ENCODE data around the gene SPDYE18. TPM values are rescaled to one million over a fixed set of nuclear protein-coding genes. Genes with fewer than 3 reads are reported as not detected.
"Not testable (repeated sequence)": the region's sequence is repeated elsewhere in the genome, so short reads cannot be mapped to it uniquely, and the experiment has no call there.

Gene SPDYE18
- total and polyA plus RNA-seq, 10 of the 15 experiments (the other 5 are each of a cell fraction or from before 2014, with no cell fraction given): 0.23 to 0.74 (median 0.29) TPM; not detected in 3

GRCh38 chr7:77079112-77079511 lies 16.8 kb upstream of the SPDYE18 start:
- CTCF ChIA-PET; H3K27me3 ChIP-seq (replicated peaks in 1 of 2; ENCODE audit: control insufficient read depth in 2 of 2, insufficient read depth in 2 of 2, low read length in 1 of 2); H3K9ac ChIP-seq (ENCODE audit: control insufficient read depth, insufficient read depth, low read length); intact Hi-C loops (cut with micrococcal nuclease; ENCODE audit: unreplicated experiment); POLR2A ChIA-PET; H2AFZ ChIP-seq (ENCODE audit: control insufficient read depth, low read depth, low read length); FAIRE-seq; H3K9me3 ChIP-seq (replicated peaks; ENCODE audit: control insufficient read depth, insufficient read depth, low read length); BruUV-seq (replicated peaks); H3K27ac ChIP-seq (ENCODE audit: control insufficient read depth, insufficient read depth); DNase-seq (ENCODE audit: low read depth, low spot score); H3K4me1 ChIP-seq (ENCODE audit: control insufficient read depth, insufficient read depth, low read length); H4K20me1 ChIP-seq (ENCODE audit: control insufficient read depth, insufficient read depth); ATAC-seq; H3K36me3 ChIP-seq (ENCODE audit: control insufficient read depth in 2 of 2, insufficient read depth in 2 of 2, low read length in 1 of 2); H3K4me3 ChIP-seq; RAD21 ChIA-PET (ENCODE audit: unreplicated experiment); SMC1A ChIA-PET (ENCODE audit: uncharacterized antibody, unreplicated experiment); H3K4me2 ChIP-seq (ENCODE audit: control insufficient read depth, insufficient read depth); H3K79me2 ChIP-seq (ENCODE audit: control insufficient read depth, insufficient read depth, low read length); in situ Hi-C loops (cut with MboI): not testable (repeated sequence)

- CTCF ChIA-PET; H3K9ac ChIP-seq (ENCODE audit: control insufficient read depth, insufficient read depth, low read length); H3K79me2 ChIP-seq (ENCODE audit: control insufficient read depth, insufficient read depth, low read length); H3K4me3 ChIP-seq; H3K4me2 ChIP-seq (ENCODE audit: control insufficient read depth, insufficient read depth); H3K36me3 ChIP-seq (ENCODE audit: control insufficient read depth in 2 of 2, insufficient read depth in 2 of 2, low read length in 1 of 2); H2AFZ ChIP-seq (ENCODE audit: control insufficient read depth, low read depth, low read length); in situ Hi-C loops (cut with MboI); H3K27ac ChIP-seq (ENCODE audit: control insufficient read depth, insufficient read depth); ATAC-seq; POLR2A ChIA-PET; DNase-seq (ENCODE audit: low read depth, low spot score); H3K27me3 ChIP-seq (replicated peaks in 1 of 2; ENCODE audit: control insufficient read depth in 2 of 2, insufficient read depth in 2 of 2, low read length in 1 of 2); FAIRE-seq; H4K20me1 ChIP-seq (ENCODE audit: control insufficient read depth, insufficient read depth); intact Hi-C loops (cut with micrococcal nuclease; ENCODE audit: unreplicated experiment); BruUV-seq (replicated peaks); H3K4me1 ChIP-seq (ENCODE audit: control insufficient read depth, insufficient read depth, low read length); H3K9me3 ChIP-seq (replicated peaks; ENCODE audit: control insufficient read depth, insufficient read depth, low read length); RAD21 ChIA-PET (ENCODE audit: unreplicated experiment): not testable (repeated sequence)
- SMC1A ChIA-PET (ENCODE audit: uncharacterized antibody, unreplicated experiment): interaction anchor here (0.6 kb wide), 1 partner anchor 844 kb away, joined by 3 read pairs; no protein-coding TSS in a partner anchor
- WGBS (ENCODE audit: insufficient coverage, insufficient replicate concordance, low lambda C conversion rate, missing lambda C conversion rate): 98% methylated on average over 3 of the region's 5 CpGs
Measured at GRCh38 chr7:77077060-77077459, 14.7 kb upstream of the SPDYE18 start.

- DNase-seq (ENCODE audit: low read depth, low spot score); H2AFZ ChIP-seq (ENCODE audit: control insufficient read depth, low read depth, low read length); H3K79me2 ChIP-seq (ENCODE audit: control insufficient read depth, insufficient read depth, low read length); ATAC-seq; H3K27ac ChIP-seq (ENCODE audit: control insufficient read depth, insufficient read depth); H3K9me3 ChIP-seq (replicated peaks; ENCODE audit: control insufficient read depth, insufficient read depth, low read length); H3K4me2 ChIP-seq (ENCODE audit: control insufficient read depth, insufficient read depth); H3K36me3 ChIP-seq (ENCODE audit: control insufficient read depth in 2 of 2, insufficient read depth in 2 of 2, low read length in 1 of 2); SMC1A ChIA-PET (ENCODE audit: uncharacterized antibody, unreplicated experiment); intact Hi-C loops (cut with micrococcal nuclease; ENCODE audit: unreplicated experiment); H3K4me1 ChIP-seq (ENCODE audit: control insufficient read depth, insufficient read depth, low read length); RAD21 ChIA-PET (ENCODE audit: unreplicated experiment); H3K4me3 ChIP-seq; BruUV-seq (replicated peaks); in situ Hi-C loops (cut with MboI); H3K27me3 ChIP-seq (replicated peaks in 1 of 2; ENCODE audit: control insufficient read depth in 2 of 2, insufficient read depth in 2 of 2, low read length in 1 of 2); H4K20me1 ChIP-seq (ENCODE audit: control insufficient read depth, insufficient read depth); CTCF ChIA-PET; H3K9ac ChIP-seq (ENCODE audit: control insufficient read depth, insufficient read depth, low read length): not testable (repeated sequence)
- 88% methylated on average over 4 of the region's 6 CpGs for WGBS (ENCODE audit: insufficient coverage, insufficient replicate concordance, low lambda C conversion rate, missing lambda C conversion rate)
- peak; percentile 49 for FAIRE-seq
- POLR2A ChIA-PET: interaction anchor here (0.6 kb wide), 1 partner anchor 386 kb away, joined by 3 read pairs; no protein-coding TSS in a partner anchor
Measured at GRCh38 chr7:77074786-77075396, 12.5 kb upstream of the SPDYE18 start.

- H3K36me3 ChIP-seq (ENCODE audit: control insufficient read depth in 2 of 2, insufficient read depth in 2 of 2, low read length in 1 of 2); H3K9ac ChIP-seq (ENCODE audit: control insufficient read depth, insufficient read depth, low read length); H3K4me1 ChIP-seq (ENCODE audit: control insufficient read depth, insufficient read depth, low read length); H3K4me3 ChIP-seq; H3K27ac ChIP-seq (ENCODE audit: control insufficient read depth, insufficient read depth); BruUV-seq (replicated peaks); H3K4me2 ChIP-seq (ENCODE audit: control insufficient read depth, insufficient read depth); CTCF ChIA-PET; H2AFZ ChIP-seq (ENCODE audit: control insufficient read depth, low read depth, low read length); RAD21 ChIA-PET (ENCODE audit: unreplicated experiment); intact Hi-C loops (cut with micrococcal nuclease; ENCODE audit: unreplicated experiment); in situ Hi-C loops (cut with MboI); ATAC-seq; DNase-seq (ENCODE audit: low read depth, low spot score); H4K20me1 ChIP-seq (ENCODE audit: control insufficient read depth, insufficient read depth); H3K27me3 ChIP-seq (replicated peaks in 1 of 2; ENCODE audit: control insufficient read depth in 2 of 2, insufficient read depth in 2 of 2, low read length in 1 of 2); H3K9me3 ChIP-seq (replicated peaks; ENCODE audit: control insufficient read depth, insufficient read depth, low read length); POLR2A ChIA-PET; FAIRE-seq; H3K79me2 ChIP-seq (ENCODE audit: control insufficient read depth, insufficient read depth, low read length); SMC1A ChIA-PET (ENCODE audit: uncharacterized antibody, unreplicated experiment): not testable (repeated sequence)
- whole genome bisulfite sequencing (ENCODE audit: insufficient coverage, insufficient replicate concordance, low lambda C conversion rate, missing lambda C conversion rate): 98% methylated on average over 6 of the region's 6 CpGs
Measured at GRCh38 chr7:77071108-77071507, 8.8 kb upstream of the SPDYE18 start.

Measured in GM12878 (cell line).